Endothelial cell of umbilical vein (primary cell): ENCODE results near the gene ZNF627. TPM values are rescaled to one million over a fixed set of nuclear protein-coding genes. Genes with fewer than 3 reads are reported as not detected.

ENCODE experiments used
- BruUV-seq: library from RNA; stranded (reverse); fragments of 400-500 nt; replicated peaks from 2 replicates; lab custom pipeline; 2021; lab: Mats Ljungman, UMichigan
- CTCF ChIA-PET: fragments of 300-600, 350-600 bp; sonication (Branson Sonifier 250); formaldehyde crosslinking; loops from one replicate; lab custom pipeline; 2021; ENCODE audit warnings: antibody characterized with exemption, inconsistent platforms; lab: Charles Lee
- POLR2A ChIA-PET: fragments of 300-600, 350-600 bp; sonication (Branson Sonifier 250); formaldehyde crosslinking; loops from one replicate; lab custom pipeline; 2021; ENCODE audit warnings: antibody characterized with exemption, inconsistent platforms; lab: Charles Lee
- DNase-seq: peaks from one replicate; pipeline ENCODE4 v3.0.0-alpha.2; 2011; ENCODE audit warnings: low read depth, low spot score
- FAIRE-seq: peaks from 2 replicates; lab custom pipeline; 2011; peaks lifted over from hg19 to GRCh38; lab: Jason Lieb, UNC
- H2AFZ ChIP-seq: 2 replicates; pipeline ENCODE4 v1.6.0; 2012; ENCODE audit warnings: low read depth, low read length, control low read depth, inconsistent platforms
- H3K27ac ChIP-seq: 2 replicates; pipeline ENCODE4 v1.5.1; 2011; ENCODE audit warnings: low read depth, mild to moderate bottlenecking, control low read depth, low read length, moderate library complexity; ENCODE audit not compliant: insufficient read depth
- H3K27me3 ChIP-seq, 2 experiments: 2 replicates each; pipeline versions ENCODE4 v1.6.0 to v1.6.1; 2011; ENCODE audit warnings: low read length in 2 of 2, mixed read lengths in 1 of 2; ENCODE audit not compliant: control insufficient read depth in 2 of 2, insufficient read depth in 2 of 2
- H3K36me3 ChIP-seq, 2 experiments: 2 replicates in 1 of 2; 3 replicates in 1 of 2; pipeline ENCODE4 v1.5.1; 2011; ENCODE audit warnings: low read length in 2 of 2, mild to moderate bottlenecking in 1 of 2, moderate library complexity in 1 of 2; ENCODE audit not compliant: control insufficient read depth in 2 of 2, insufficient read depth in 2 of 2; ENCODE audit errors: extremely low read depth in 1 of 2
- H3K4me1 ChIP-seq: 3 replicates; pipeline ENCODE4 v1.5.1; 2011; ENCODE audit warnings: mild to moderate bottlenecking, low read length; ENCODE audit not compliant: control insufficient read depth, insufficient read depth; ENCODE audit errors: extremely low read depth
- H3K4me2 ChIP-seq: 2 replicates; pipeline ENCODE4 v1.6.1; 2011; ENCODE audit warnings: low read length, control low read depth, mixed read lengths; ENCODE audit not compliant: insufficient read depth
- H3K4me3 ChIP-seq, 3 experiments: fragments of 200-600 bp in 1 of 3; sonication (generic), shearing (Covaris generic) in 1 of 3; replicated peaks in 1 of 3; 2 replicates each; pipeline ENCODE4 v1.5.1; 2011 to 2016; ENCODE audit warnings: control low read depth in 3 of 3, low read length in 3 of 3, mild to moderate bottlenecking in 2 of 3, inconsistent platforms in 1 of 3, low read depth in 1 of 3, moderate library complexity in 1 of 3; ENCODE audit not compliant: insufficient read depth in 1 of 3
- H3K79me2 ChIP-seq: 2 replicates; pipeline ENCODE4 v1.6.0; 2012; ENCODE audit warnings: low read length, inconsistent platforms; ENCODE audit not compliant: control insufficient read depth, insufficient read depth
- H3K9ac ChIP-seq: replicated peaks from 2 replicates; pipeline ENCODE3; 2011; ENCODE audit warnings: low read length, control low read depth; ENCODE audit not compliant: insufficient read depth; ENCODE audit errors: extremely low read depth
- H3K9me1 ChIP-seq: replicated peaks from 3 replicates; pipeline ENCODE4 v1.6.0; 2011; ENCODE audit warnings: mild to moderate bottlenecking, low read length; ENCODE audit not compliant: control insufficient read depth, insufficient read depth; ENCODE audit errors: extremely low read depth
- H3K9me3 ChIP-seq: replicated peaks from 2 replicates; pipeline ENCODE4 v1.5.1; 2012; ENCODE audit warnings: low read length, inconsistent platforms; ENCODE audit not compliant: control insufficient read depth, insufficient read depth
- H4K20me1 ChIP-seq: replicated peaks from 2 replicates; pipeline ENCODE3; 2011; ENCODE audit warnings: mild to moderate bottlenecking, low read length; ENCODE audit not compliant: control insufficient read depth, insufficient read depth; ENCODE audit errors: extremely low read depth
- EZH2 ChIP-seq: IDR thresholded peaks from 2 replicates; pipeline ENCODE4 v1.6.1; 2012; ENCODE audit warnings: borderline replicate concordance, low read depth, mild to moderate bottlenecking, moderate library complexity, low read length, inconsistent platforms; ENCODE audit not compliant: severe bottlenecking
- FOS ChIP-seq: IDR thresholded peaks from 2 replicates; pipeline ENCODE4 v1.6.1; 2011; ENCODE audit warnings: mild to moderate bottlenecking, low read length, moderate library complexity, borderline replicate concordance; ENCODE audit not compliant: insufficient read depth
- GATA2 ChIP-seq: IDR thresholded peaks from 2 replicates; pipeline ENCODE4 v1.7.0; 2011; ENCODE audit warnings: low read depth, mild to moderate bottlenecking, moderate library complexity, mixed read lengths, low read length; ENCODE audit not compliant: insufficient read length, insufficient read depth
- JUN ChIP-seq: IDR thresholded peaks from 2 replicates; pipeline ENCODE4 v1.6.1; 2011; ENCODE audit warnings: borderline replicate concordance, low read depth; ENCODE audit not compliant: insufficient read length, insufficient read depth
- MYC ChIP-seq: IDR thresholded peaks from one replicate; pipeline ENCODE4 v1.6.1; 2011; ENCODE audit warnings: mild to moderate bottlenecking, low read depth, low read length
- POLR2A ChIP-seq: IDR thresholded peaks from 2 replicates; pipeline ENCODE4 v1.6.1; 2012; ENCODE audit warnings: low read depth, mild to moderate bottlenecking, control low read depth, low read length
- POLR2AphosphoS5 ChIP-seq: IDR thresholded peaks from 2 replicates; pipeline ENCODE4 v1.6.1; 2012; ENCODE audit warnings: low read depth, mild to moderate bottlenecking, control low read depth, low read length, moderate library complexity; ENCODE audit not compliant: insufficient read depth
- dilution Hi-C: fragments of 300-500 bp; cut with MboI; formaldehyde crosslinking; loops from one replicate; pipeline ENCODE4 v1.15.0; 2019; ENCODE audit warnings: low sequenced_read_pairs; ENCODE audit not compliant: extremely low pct_ligation_motif_present
- intact Hi-C: fragments of 100-400 bp; cut with micrococcal nuclease; formaldehyde crosslinking; loops from one replicate; pipeline ENCODE4 v1.10.0; 2022
- polyA plus RNA-seq, 4 experiments: library from polyadenylated mRNA; depleted of rRNA in 3 of 4; stranded (reverse) in 3 of 4; unstranded in 1 of 4; fragments of >200 nt; gene quantifications; 2 replicates each; pipeline versions ENCODE4 v1.2.1 to v1.2.3, GENCODE V29; 2011 to 2012; ENCODE audit warnings: missing spikeins in 1 of 4
- total RNA-seq: library from RNA; stranded (reverse); gene quantifications from 2 replicates; pipeline ENCODE4 v1.2.3, GENCODE V29; 2021
- TF ChIP-seq, protein P1 (sequence below), 2 donors: IDR thresholded peaks; 1 replicate in 1 of 2; 2 replicates in 1 of 2; pipeline ENCODE4 v1.5.1; 2011; ENCODE audit warnings: low read length in 2 of 2, mild to moderate bottlenecking in 2 of 2, moderate library complexity in 2 of 2, control low read depth in 1 of 2, inconsistent platforms in 1 of 2, low read depth in 1 of 2; ENCODE audit not compliant: insufficient read depth in 1 of 2; ENCODE audit errors: extremely low read depth in 1 of 2
- TF ChIP-seq, protein P2 (sequence below): IDR thresholded peaks from 2 replicates; pipeline ENCODE4 v1.6.1; 2011; ENCODE audit not compliant: insufficient read depth, insufficient read length

ZNF627 gene
- total and polyA plus RNA-seq, 2 donors (not counting 3 experiments of a cell fraction or from before 2014, with no cell fraction given), result 5.6 to 9.7 TPM

DNA sequence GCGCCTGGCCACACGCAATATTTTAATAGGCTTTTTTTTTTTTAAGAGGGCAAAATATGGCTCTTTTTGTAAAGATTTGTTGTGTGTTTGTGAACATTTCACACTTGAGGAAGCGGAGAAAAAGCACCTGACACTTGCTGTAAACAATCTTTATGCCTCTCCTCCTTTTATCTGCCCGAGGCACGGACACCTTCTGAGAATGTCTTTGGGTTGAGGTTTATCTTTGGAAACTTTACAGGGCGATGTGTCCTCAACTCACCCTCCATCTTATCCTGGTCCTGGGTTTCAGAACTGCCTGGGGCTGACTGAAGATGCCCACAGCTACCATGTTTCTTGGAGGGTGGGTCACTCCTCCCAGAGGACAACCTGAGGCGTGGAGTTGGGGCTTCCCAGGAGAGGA, 44.0 kb downstream of the ZNF627 start:
- no peak overlapping the region for H3K4me3 ChIP-seq
- no peaks in the 10 kb centered on the region for H3K9me1 ChIP-seq
- dilution Hi-C loops, result no loop called here
- H3K79me2 ChIP-seq, result no peaks in the 10 kb centered on the region
- ChIA-PET POLR2A (no interaction called here), CTCF (no interaction called here)
- TSS peak; percentile 31 for BruUV-seq
- no peak overlapping the region for H3K4me2 ChIP-seq
- DNase-seq, result no peak
- H2AFZ ChIP-seq, result no peak overlapping the region
- H3K4me1 ChIP-seq, result no peaks in the 10 kb centered on the region
- H3K27me3 ChIP-seq, result no peaks in the 10 kb centered on the region
- no peak overlapping the region for H3K9ac ChIP-seq
- intact Hi-C loops, result no loop called here
- H4K20me1 ChIP-seq, result no peaks in the 10 kb centered on the region
- H3K9me3 ChIP-seq, result no peaks in the 10 kb centered on the region
- H3K27ac ChIP-seq, result no peak overlapping the region
- FAIRE-seq, result no peak
- no peaks in the 10 kb centered on the region for H3K36me3 ChIP-seq
- TF ChIP-seq, protein P1, sequence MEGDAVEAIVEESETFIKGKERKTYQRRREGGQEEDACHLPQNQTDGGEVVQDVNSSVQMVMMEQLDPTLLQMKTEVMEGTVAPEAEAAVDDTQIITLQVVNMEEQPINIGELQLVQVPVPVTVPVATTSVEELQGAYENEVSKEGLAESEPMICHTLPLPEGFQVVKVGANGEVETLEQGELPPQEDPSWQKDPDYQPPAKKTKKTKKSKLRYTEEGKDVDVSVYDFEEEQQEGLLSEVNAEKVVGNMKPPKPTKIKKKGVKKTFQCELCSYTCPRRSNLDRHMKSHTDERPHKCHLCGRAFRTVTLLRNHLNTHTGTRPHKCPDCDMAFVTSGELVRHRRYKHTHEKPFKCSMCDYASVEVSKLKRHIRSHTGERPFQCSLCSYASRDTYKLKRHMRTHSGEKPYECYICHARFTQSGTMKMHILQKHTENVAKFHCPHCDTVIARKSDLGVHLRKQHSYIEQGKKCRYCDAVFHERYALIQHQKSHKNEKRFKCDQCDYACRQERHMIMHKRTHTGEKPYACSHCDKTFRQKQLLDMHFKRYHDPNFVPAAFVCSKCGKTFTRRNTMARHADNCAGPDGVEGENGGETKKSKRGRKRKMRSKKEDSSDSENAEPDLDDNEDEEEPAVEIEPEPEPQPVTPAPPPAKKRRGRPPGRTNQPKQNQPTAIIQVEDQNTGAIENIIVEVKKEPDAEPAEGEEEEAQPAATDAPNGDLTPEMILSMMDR (IDR thresholded peaks at IDR 0.05; ENCODE audit: extremely low read depth in 1 of 2, insufficient read depth in 1 of 2, low read depth in 1 of 2, low read length in 2 of 2), result no peak
- no peak for TF ChIP-seq GATA2
- TF ChIP-seq, protein P2, sequence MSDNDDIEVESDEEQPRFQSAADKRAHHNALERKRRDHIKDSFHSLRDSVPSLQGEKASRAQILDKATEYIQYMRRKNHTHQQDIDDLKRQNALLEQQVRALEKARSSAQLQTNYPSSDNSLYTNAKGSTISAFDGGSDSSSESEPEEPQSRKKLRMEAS, result no peak
- no peak for TF ChIP-seq FOS
- no peak for TF ChIP-seq POLR2A
- TF ChIP-seq MYC, result no peak
- TF ChIP-seq JUN, result no peak
- no peak for TF ChIP-seq EZH2
- TF ChIP-seq POLR2AphosphoS5, result no peak
